Pancreas (tissue), 10 donors: Measurements from ENCODE around the gene GPR139. TPM values are rescaled to one million over a fixed set of nuclear protein-coding genes. Genes with fewer than 3 reads are reported as not detected.

ENCODE experiments used
- ATAC-seq, 4 donors: fragments of 200-7000 bp; cut with Tn5 transposase; one replicate each; pipeline versions ENCODE4 v1.8.0 to v1.9.1; 2020; ENCODE audit warnings: mild to moderate bottlenecking in 4 of 4, moderate library complexity in 4 of 4
- DNase-seq, 6 donors: peaks; one replicate each; pipeline ENCODE4 v3.0.0-alpha.2; 2020
- FAIRE-seq: peaks from 2 replicates; lab custom pipeline; 2012; peaks lifted over from hg19 to GRCh38; lab: Jason Lieb, UNC
- H3K27ac ChIP-seq, 4 donors: fragments of 200-600 bp; sonication (generic); 1 replicate in 3 of 4; 2 replicates in 1 of 4; pipeline versions ENCODE4 v1.5.0 to v1.8.0; 2020
- H3K27me3 ChIP-seq, 4 donors: fragments of 200-600 bp; one replicate each; pipeline ENCODE4 v1.8.0; 2021
- H3K36me3 ChIP-seq, 3 donors: fragments of 200-600 bp; sonication (generic) in 1 of 3; one replicate each; pipeline versions ENCODE4 v1.5.0 to v1.8.0; 2020 to 2021
- H3K4me1 ChIP-seq, 3 donors: fragments of 200-600 bp; one replicate each; pipeline ENCODE4 v1.8.0; 2021
- H3K4me3 ChIP-seq, 4 donors: fragments of 200-600 bp; sonication (generic) in 2 of 4; one replicate each; pipeline versions ENCODE4 v1.5.0 to v1.8.0; 2020 to 2021
- H3K9me3 ChIP-seq, 4 donors: fragments of 200-600 bp; one replicate each; pipeline ENCODE4 v1.8.0; 2021
- WGBS, 2 donors: extraction: QIAGEN DNeasy Blood & Tissue Kit; methylation state at CpG; one replicate each; pipeline ENCODE4 v1.1.7; 2013; 5-methylcytosine and 5-hydroxymethylcytosine counted together
- intact Hi-C, 3 donors: fragments of 100-400 bp; cut with DNase I; formaldehyde crosslinking; loops; one replicate each; pipeline versions ENCODE4 v1.11.1 to v1.14.2; 2022
- polyA plus RNA-seq, 2 donors: library from polyadenylated mRNA; stranded (reverse); fragments of 200-250 nt; gene quantifications; one replicate each; pipeline ENCODE4 v1.2.3, GENCODE V29; 2013
- total RNA-seq, 6 donors: library from RNA; stranded (reverse); fragmentation: NEBNext Ultra II Directional in 4 of 6; extraction: Animal tissue kit (Norgen Biotek cat#: 25700) in 4 of 6; gene quantifications; one replicate each; pipeline versions ENCODE4 v1.2.1 to v1.2.4, GENCODE V29; 2021 to 2023
- TF ChIP-seq, protein P1 (sequence below), 4 donors: fragments of 200-600 bp; sonication (generic) in 3 of 4; IDR thresholded peaks; one replicate each; pipeline versions ENCODE4 v1.5.0 to v1.8.0; 2021; ENCODE audit warnings: antibody characterized with exemption in 4 of 4
- donor health status: healthy with polysubstance abuse.
- donor health status: DM: no; HTN: no; CAD: no; lungs with moderate emphysema.
- donor health status: DM: no; HTN: no; CAD: no.
- donor health status: control.
- donor health status: control.
- donor health status: Bipolar disorder and iron deficiency.
- donor health status: DM: yes; HTN: yes; CAD: no.
- donor health status: DM: no; HTN: no; CAD: no.
- donor health status: DM: no; HTN: no; CAD: no.
- donor health status: DM: yes; HTN: yes; CAD: no.

The GPR139 gene
- total RNA-seq (not detected), polyA plus RNA-seq (not detected)

GRCh38 chr16:20073203-20074098 is at the start of gene GPR139:
Gene GPR139 (minus strand): TSS chr16:20073890. CDS start chr16:20073616, 274 bp downstream.
- no peak for FAIRE-seq

GRCh38 chr16:20122011-20122410 is 48.3 kb upstream of the GPR139 start:
- no peaks in the 10 kb centered on the region for H3K9me3 ChIP-seq
- H3K36me3 ChIP-seq = no peaks in the 10 kb centered on the region
- no peaks in the 10 kb centered on the region for H3K27me3 ChIP-seq
- TF ChIP-seq, protein P1, sequence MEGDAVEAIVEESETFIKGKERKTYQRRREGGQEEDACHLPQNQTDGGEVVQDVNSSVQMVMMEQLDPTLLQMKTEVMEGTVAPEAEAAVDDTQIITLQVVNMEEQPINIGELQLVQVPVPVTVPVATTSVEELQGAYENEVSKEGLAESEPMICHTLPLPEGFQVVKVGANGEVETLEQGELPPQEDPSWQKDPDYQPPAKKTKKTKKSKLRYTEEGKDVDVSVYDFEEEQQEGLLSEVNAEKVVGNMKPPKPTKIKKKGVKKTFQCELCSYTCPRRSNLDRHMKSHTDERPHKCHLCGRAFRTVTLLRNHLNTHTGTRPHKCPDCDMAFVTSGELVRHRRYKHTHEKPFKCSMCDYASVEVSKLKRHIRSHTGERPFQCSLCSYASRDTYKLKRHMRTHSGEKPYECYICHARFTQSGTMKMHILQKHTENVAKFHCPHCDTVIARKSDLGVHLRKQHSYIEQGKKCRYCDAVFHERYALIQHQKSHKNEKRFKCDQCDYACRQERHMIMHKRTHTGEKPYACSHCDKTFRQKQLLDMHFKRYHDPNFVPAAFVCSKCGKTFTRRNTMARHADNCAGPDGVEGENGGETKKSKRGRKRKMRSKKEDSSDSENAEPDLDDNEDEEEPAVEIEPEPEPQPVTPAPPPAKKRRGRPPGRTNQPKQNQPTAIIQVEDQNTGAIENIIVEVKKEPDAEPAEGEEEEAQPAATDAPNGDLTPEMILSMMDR (IDR thresholded peaks at IDR 0.05) = no peak
- WGBS, 2 donors = 61 to 68% methylated on average over 8 of the region's 8 CpGs
- intact Hi-C loops = no loop called here
- no peak overlapping the region for H3K27ac ChIP-seq
- DNase-seq = no peak
- no peaks in the 10 kb centered on the region for H3K4me1 ChIP-seq
- no peak overlapping the region for H3K4me3 ChIP-seq
- no peak for FAIRE-seq
- ATAC-seq = no peak

More at GRCh38 chr16:20073203-20074098, at the start of gene GPR139:
- WGBS, 2 donors = 1 to 2% methylated on average over 63 to 76 of the region's 76 CpGs
- intact Hi-C loops = loop anchor here in 1 of 3 donors (10.0 kb wide), 1 partner anchor 61 kb away; no protein-coding TSS in a partner anchor
- Histone ChIP-seq H3K4me1 (no peaks in the 10 kb centered on the region), H3K4me3 (peak within 1 kb of the TSS in 1 of 4 donors; percentile 20), H3K9me3 (no peaks in the 10 kb centered on the region), H3K27ac (no peak within 1 kb of the TSS), H3K27me3 (peaks cover 0 to 4% (median 0%) of the 10 kb centered on the region in 4 donors), H3K36me3 (no peaks in the 10 kb centered on the region)
- TF ChIP-seq, protein P1 (IDR thresholded peaks at IDR 0.05) = no peak
- DNase-seq (no peak), ATAC-seq (no peak)

DNA sequence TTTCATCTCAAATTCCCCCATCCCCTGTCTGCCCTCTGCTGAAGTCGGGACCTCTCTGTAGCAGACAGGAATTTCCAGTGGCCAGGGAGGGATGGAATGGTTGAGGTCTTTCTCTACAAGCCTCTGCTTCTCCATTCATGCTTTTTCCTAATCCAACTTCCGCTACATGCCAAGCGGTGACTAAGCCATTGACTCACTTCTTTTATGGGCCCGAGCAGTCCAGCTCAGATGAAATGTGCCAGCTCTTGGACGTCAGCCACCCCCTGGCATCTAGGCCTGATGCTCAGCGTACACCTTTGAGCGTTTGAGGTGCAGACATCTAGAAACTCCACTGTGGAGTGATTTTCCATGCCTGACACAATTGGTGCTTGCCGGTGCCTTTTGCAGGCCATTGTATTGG is 40.7 kb upstream of the GPR139 start:
- WGBS, 2 donors = 53 to 58% methylated on average over 8 of the region's 8 CpGs
- H3K9me3 ChIP-seq = no peaks in the 10 kb centered on the region
- TF ChIP-seq, protein P1 (IDR thresholded peaks at IDR 0.05) = no peak
- no peaks in the 10 kb centered on the region for H3K27me3 ChIP-seq
- H3K36me3 ChIP-seq = no peaks in the 10 kb centered on the region
- H3K4me1 ChIP-seq = no peaks in the 10 kb centered on the region
- FAIRE-seq = no peak
- H3K27ac ChIP-seq = no peak overlapping the region
- intact Hi-C loops = no loop called here
- no peak overlapping the region for H3K4me3 ChIP-seq
- peak in 5 of 6 donors; percentile 14 to 72 (median 48) for DNase-seq
- ATAC-seq = peak; percentile 72 to 81 (median 76)

- intact Hi-C loops = no loop called here
- 72 to 75% methylated on average over 3 of the region's 3 CpGs for WGBS, 2 donors
- Histone ChIP-seq H3K4me1 (no peaks in the 10 kb centered on the region), H3K36me3 (no peaks in the 10 kb centered on the region), H3K27ac (no peak overlapping the region), H3K27me3 (no peaks in the 10 kb centered on the region), H3K9me3 (no peaks in the 10 kb centered on the region), H3K4me3 (no peak overlapping the region)
- TF ChIP-seq, protein P1 (IDR thresholded peaks at IDR 0.05) = no peak
- DNase-seq (no peak), FAIRE-seq (no peak), ATAC-seq (no peak)
These were observed 37.5 kb upstream of the GPR139 start for GRCh38 chr16:20111143-20111542.

DNA sequence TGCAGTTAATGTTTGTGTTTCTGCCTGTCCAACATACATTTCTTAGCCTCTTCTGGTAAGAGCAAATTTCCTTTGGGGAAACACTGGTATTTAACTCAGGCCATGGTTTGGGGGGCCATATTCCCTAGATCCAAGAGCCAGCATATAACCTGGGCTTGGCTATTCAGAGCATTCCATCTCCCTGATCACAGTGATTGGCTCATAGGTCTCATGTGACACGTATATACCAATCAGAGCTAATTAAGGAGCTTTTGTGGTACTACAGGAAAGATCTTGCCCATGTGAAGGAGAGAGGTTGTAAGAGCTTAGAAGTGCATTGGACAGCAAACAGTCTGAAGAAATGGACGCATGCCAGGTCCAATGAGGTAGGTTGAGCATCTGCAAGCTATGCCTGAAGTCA is 33.4 kb upstream of the GPR139 start:
- no peak for DNase-seq
- TF ChIP-seq, protein P1 (IDR thresholded peaks at IDR 0.05) = no peak
- Histone ChIP-seq H3K4me3 (no peak overlapping the region), H3K36me3 (no peaks in the 10 kb centered on the region), H3K9me3 (no peaks in the 10 kb centered on the region), H3K27me3 (no peaks in the 10 kb centered on the region), H3K4me1 (no peaks in the 10 kb centered on the region), H3K27ac (no peak overlapping the region)
- no peak for ATAC-seq
- no peak for FAIRE-seq
- 48 to 66% methylated on average over 2 of the region's 2 CpGs for WGBS, 2 donors
- intact Hi-C loops = no loop called here
